ENCODE data around the gene HIGD1A.

DNA sequence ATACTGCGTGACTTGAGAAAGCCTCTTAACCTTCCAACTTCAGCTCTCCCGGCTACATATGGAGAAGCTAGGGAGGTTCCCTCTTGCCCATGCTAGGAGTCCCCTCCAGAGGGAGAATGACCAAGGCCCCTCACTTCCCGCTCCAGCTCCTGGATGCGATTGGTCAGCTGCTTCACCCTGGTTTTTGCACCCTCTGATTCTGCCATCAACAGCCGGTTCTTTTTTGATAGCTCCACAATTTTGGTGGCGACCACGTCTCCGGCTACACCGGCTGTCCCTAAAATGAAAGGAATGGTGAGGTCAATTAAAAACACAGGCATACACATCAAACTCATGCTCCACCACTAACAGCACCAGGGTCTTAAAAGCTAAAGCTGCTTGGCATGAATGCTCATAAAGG is 51.8 kb downstream of the HIGD1A start:
- TF ChIP-seq CTCF (IDR thresholded peaks at IDR 0.05) (no peak), POLR2A (IDR thresholded peaks at IDR 0.05) (no peak)

Data from lower leg skin (tissue), 3 donors.